Measurements from ENCODE around the gene SLC16A3. TPM values are rescaled to one million over a fixed set of nuclear protein-coding genes. Genes with fewer than 3 reads are reported as not detected.
A peak's percentile ranks its signal among the peaks of the same experiment; 100 is the strongest.

The SLC16A3 gene
- total RNA-seq, 4 donors from 2014 or later: 18.8 to 32.9 (median 21.7) TPM

GRCh38 chr17:82234211-82235055 lies 5.6 kb downstream of the SLC16A3 start:
- no peaks in the 10 kb centered on the region for H3K9me3 ChIP-seq
- H3K27ac ChIP-seq: peak overlapping the region in 2 of 4 donors; percentile 29 to 69
- DNase-seq: no peak
- intact Hi-C loops (cut with DNase I): loop anchor here (5.0 kb wide), 1 partner anchor 88 kb away; no protein-coding TSS in a partner anchor
- no peak for TF ChIP-seq CTCF (IDR thresholded peaks at IDR 0.05)
- TF ChIP-seq POLR2A (IDR thresholded peaks at IDR 0.05): no peak
- H3K27me3 ChIP-seq: peaks cover 0 to 17% (median 0%) of the 10 kb centered on the region in 4 donors
- H3K4me1 ChIP-seq: peaks cover 62 to 98% (median 66%) of the 10 kb centered on the region in 3 donors
- 35 to 50% methylated on average over 5 to 15 of the region's 26 CpGs for WGBS, 2 donors
- H3K36me3 ChIP-seq: peaks cover 0 to 24% (median 0%) of the 10 kb centered on the region in 3 donors
- H3K4me3 ChIP-seq: no peak overlapping the region

GRCh38 chr17:82235056-82235774 lies 6.4 kb downstream of the SLC16A3 start:
- 49 to 50% methylated on average over 2 to 5 of the region's 19 CpGs for WGBS, 2 donors
- intact Hi-C loops (cut with DNase I): loop anchor here (5.0 kb wide), 1 partner anchor 87 kb away; no protein-coding TSS in a partner anchor
- no peak overlapping the region for H3K4me3 ChIP-seq
- peak overlapping the region in 2 of 4 donors; percentile 29 to 69 for H3K27ac ChIP-seq
- TF ChIP-seq CTCF (IDR thresholded peaks at IDR 0.05) (no peak), POLR2A (IDR thresholded peaks at IDR 0.05) (no peak)
- peaks cover 62 to 98% (median 66%) of the 10 kb centered on the region in 3 donors for H3K4me1 ChIP-seq
- H3K27me3 ChIP-seq: peaks cover 0 to 10% (median 0%) of the 10 kb centered on the region in 4 donors
- peaks cover 0 to 31% (median 6%) of the 10 kb centered on the region in 3 donors for H3K36me3 ChIP-seq
- no peak for DNase-seq
- no peaks in the 10 kb centered on the region for H3K9me3 ChIP-seq

DNA sequence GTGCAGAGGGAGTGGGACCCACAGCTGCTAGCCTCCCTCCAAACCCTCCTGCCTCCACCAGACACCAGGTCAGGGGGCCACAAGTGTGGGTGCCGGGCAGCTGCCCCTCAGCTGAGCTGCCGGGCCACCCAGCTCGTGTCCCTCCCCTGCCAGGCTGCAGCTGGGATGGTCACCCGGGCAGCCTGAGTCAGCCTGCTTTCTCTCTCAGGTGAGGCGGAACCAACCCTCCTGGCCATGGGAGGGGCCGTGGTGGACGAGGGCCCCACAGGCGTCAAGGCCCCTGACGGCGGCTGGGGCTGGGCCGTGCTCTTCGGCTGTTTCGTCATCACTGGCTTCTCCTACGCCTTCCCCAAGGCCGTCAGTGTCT lies 6.9 kb downstream of the SLC16A3 start:
- intact Hi-C loops (cut with DNase I): loop anchor here (5.0 kb wide), 1 partner anchor 87 kb away; no protein-coding TSS in a partner anchor
- Histone ChIP-seq H3K4me3 (no peak overlapping the region), H3K4me1 (peaks cover 62 to 98% (median 64%) of the 10 kb centered on the region in 3 donors), H3K27ac (peak overlapping the region; percentile 8 to 69 (median 45)), H3K27me3 (peaks cover 0 to 4% (median 0%) of the 10 kb centered on the region in 4 donors), H3K36me3 (peaks cover 0 to 37% (median 6%) of the 10 kb centered on the region in 3 donors), H3K9me3 (no peaks in the 10 kb centered on the region)
- no CpG with 5 or more reads among the region's 15 CpGs for WGBS, 2 donors
- DNase-seq: no peak
- TF ChIP-seq POLR2A (IDR thresholded peaks at IDR 0.05) (no peak), CTCF (IDR thresholded peaks at IDR 0.05) (no peak)

DNA sequence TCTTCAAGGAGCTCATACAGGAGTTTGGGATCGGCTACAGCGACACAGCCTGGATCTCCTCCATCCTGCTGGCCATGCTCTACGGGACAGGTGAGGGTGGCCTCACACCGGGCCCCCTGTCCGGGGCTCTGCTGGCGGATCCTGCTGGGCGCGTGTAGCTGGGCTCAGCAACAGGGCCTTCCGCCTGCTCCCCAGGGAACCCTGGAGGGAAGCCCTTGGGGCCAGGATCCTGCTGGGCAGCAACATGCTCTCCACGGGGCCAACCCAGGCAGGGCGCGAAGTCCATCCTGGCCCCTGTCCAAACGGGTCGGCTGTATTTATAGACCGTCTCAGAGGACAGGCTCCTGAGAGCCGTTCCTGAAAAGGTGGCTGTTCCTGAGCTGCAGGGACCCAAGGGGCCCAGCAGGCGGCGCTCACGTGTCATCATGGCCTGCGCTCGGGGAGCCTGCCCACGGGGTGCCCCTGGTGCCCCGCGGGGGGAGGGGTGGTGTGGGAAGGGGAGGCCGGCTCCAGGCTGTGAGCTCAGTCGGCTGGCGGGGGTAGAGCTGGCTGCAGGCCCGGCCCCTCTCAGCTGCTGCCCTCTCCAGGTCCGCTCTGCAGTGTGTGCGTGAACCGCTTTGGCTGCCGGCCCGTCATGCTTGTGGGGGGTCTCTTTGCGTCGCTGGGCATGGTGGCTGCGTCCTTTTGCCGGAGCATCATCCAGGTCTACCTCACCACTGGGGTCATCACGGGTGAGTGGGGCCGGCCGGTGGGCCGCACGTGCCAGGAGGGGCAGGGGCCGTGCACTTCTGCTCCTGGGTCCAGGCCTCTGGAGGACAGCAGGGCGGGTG lies 7.5 kb downstream of the SLC16A3 start:
- DNase-seq: no peak
- TF ChIP-seq CTCF (IDR thresholded peaks at IDR 0.05) (peak; percentile 89 to 94 (median 93)), POLR2A (IDR thresholded peaks at IDR 0.05) (no peak)
- intact Hi-C loops (cut with DNase I): loop anchor here (5.0 kb wide), 1 partner anchor 86 kb away; no protein-coding TSS in a partner anchor
- Histone ChIP-seq H3K27me3 (no peaks in the 10 kb centered on the region), H3K9me3 (no peaks in the 10 kb centered on the region), H3K4me1 (peaks cover 64 to 98% (median 67%) of the 10 kb centered on the region in 3 donors), H3K36me3 (peaks cover 0 to 38% (median 6%) of the 10 kb centered on the region in 3 donors), H3K27ac (peak overlapping the region; percentile 31 to 69 (median 45)), H3K4me3 (no peak overlapping the region)
- no CpG with 5 or more reads among the region's 44 CpGs for WGBS, 2 donors

Measured in esophagus squamous epithelium (tissue), 5 donors.